ENCODE results near the gene NAA25. TPM values are rescaled to one million over a fixed set of nuclear protein-coding genes. Genes with fewer than 3 reads are reported as not detected.
A peak's percentile ranks its signal among the peaks of the same experiment; 100 is the strongest.

Gene NAA25
- total and polyA plus RNA-seq, 9 of the 15 experiments (the other 6 are each of a cell fraction or from before 2014, with no cell fraction given) = 26.6 to 59.6 (median 48.9) TPM

DNA sequence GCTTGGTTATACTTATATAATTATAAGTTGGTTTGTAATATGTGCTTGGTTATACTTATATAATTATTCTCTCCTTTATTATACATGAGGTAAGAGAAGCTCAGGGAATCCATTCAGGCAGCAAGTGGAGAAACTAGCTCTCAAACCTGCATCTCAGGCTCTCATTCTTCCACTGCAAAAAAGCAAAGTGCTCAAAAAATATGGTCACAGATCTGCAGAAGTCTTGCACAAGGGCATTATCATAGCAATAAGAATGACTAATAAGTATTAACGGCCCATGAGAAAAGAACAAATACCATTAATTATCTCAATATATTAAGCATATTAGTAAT, 16.3 kb upstream of the NAA25 start:
- intact Hi-C loops (cut with micrococcal nuclease) = no loop called here
- H4K20me1 ChIP-seq (replicated peaks; ENCODE audit: control insufficient read depth, insufficient read depth, low read length) = no peaks in the 10 kb centered on the region
- H3K4me1 ChIP-seq (replicated peaks in 1 of 2; ENCODE audit: control insufficient read depth in 2 of 2, insufficient read depth in 2 of 2, low read length in 2 of 2) = peaks cover 37 to 44% of the 10 kb centered on the region in 2 experiments
- no peak for DNase-seq (ENCODE audit: extremely low read depth in 1 of 4, low spot score in 3 of 4)
- in situ Hi-C loops (cut with MboI) = no loop called here
- TF ChIP-seq ZZZ3 (IDR thresholded peaks at IDR 0.05) = no peak
- TF ChIP-seq NONO (IDR thresholded peaks at IDR 0.05; ENCODE audit: low read depth in 2 of 2, low read length in 1 of 2) = no peak
- 0 out of 2 replicates have a peak, but pooled peaks have one; percentile 28 for TF ChIP-seq ZNF324 (CRISPR knock-in tag; IDR thresholded peaks at IDR 0.05)
- TF ChIP-seq KAT7 (CRISPR knock-in tag; IDR thresholded peaks at IDR 0.05; ENCODE audit: borderline replicate concordance) = 0 out of 2 replicates have a peak, but pooled peaks have one; percentile 1
- 0 out of 2 replicates have a peak, but pooled peaks have one; percentile 0 for TF ChIP-seq EP400 (IDR thresholded peaks at IDR 0.05)
- peak; percentile 80 for TF ChIP-seq DACH1 (IDR thresholded peaks at IDR 0.05; ENCODE audit: partially characterized antibody)
- TF ChIP-seq L3MBTL2 (IDR thresholded peaks at IDR 0.05) = no peak
- no peak for TF ChIP-seq STAG1 (CRISPR knock-in tag; IDR thresholded peaks at IDR 0.05; ENCODE audit: borderline replicate concordance)
- TF ChIP-seq HIVEP1 (CRISPR knock-in tag; IDR thresholded peaks at IDR 0.05) = 0 out of 2 replicates have a peak, but pooled peaks have one; percentile 9
- no peak for TF ChIP-seq CBFB (CRISPR knock-in tag; IDR thresholded peaks at IDR 0.05)
- TF ChIP-seq CEBPB (tag; IDR thresholded peaks at IDR 0.05) = peak; percentile 77
- CTCF ChIA-PET (ENCODE audit: low intra/inter-chr PET ratio) = no interaction called here
- peak overlapping the region; percentile 61 for H2AFZ ChIP-seq (ENCODE audit: low read depth, low read length)
- POLR2A ChIA-PET = interaction anchor here (0.8 to 3.2 kb wide), 7 partner anchors 9 to 279 kb away, joined by 3 to 45 read pairs (median 5); partner anchors contain the start of genes ERP29, NAA25 and TMEM116
- no peaks in the 10 kb centered on the region for H3K27me3 ChIP-seq (ENCODE audit: control insufficient read depth in 2 of 2, insufficient read depth in 2 of 2, low read length in 2 of 2)
- WGBS (ENCODE audit: insufficient coverage, low coverage, missing lambda C conversion rate) = 0% methylated on average over 1 of the region's 1 CpG
- ATAC-seq = no peak
- peak overlapping the region in 1 of 2 experiments; percentile 84; a peak in 1 of 4 replicates for H3K9ac ChIP-seq (ENCODE audit: insufficient read depth in 1 of 2, low read depth in 2 of 2, low read length in 2 of 2)
- no peak for FAIRE-seq
- H3K79me2 ChIP-seq (ENCODE audit: control insufficient read depth, insufficient read depth, low read length) = peaks cover 42% of the 10 kb centered on the region
- no peaks in the 10 kb centered on the region for H3K9me3 ChIP-seq (replicated peaks; ENCODE audit: control insufficient read depth, insufficient read depth, low read depth, low read length)
- no peak overlapping the region for H3K4me3 ChIP-seq
- no peaks in the 10 kb centered on the region for H3K36me3 ChIP-seq (ENCODE audit: control insufficient read depth, insufficient read depth, low read length)
- no TSS peak for BruUV-seq (replicated peaks)
- H3K4me2 ChIP-seq (ENCODE audit: insufficient read depth, low read length) = peak overlapping the region; percentile 96; the same call in 1 of the 2 replicates
- H3K9me1 ChIP-seq (ENCODE audit: control insufficient read depth, insufficient read depth, low read length) = no peaks in the 10 kb centered on the region
- peak overlapping the region; percentile 32; the same call in 1 of the 3 replicates for H3K27ac ChIP-seq (ENCODE audit: extremely low read depth, low read depth, low read length)
